Right renal cortex interstitium (tissue), 3 donors: ENCODE data around the gene C13orf42. TPM values are rescaled to one million over a fixed set of nuclear protein-coding genes. Genes with fewer than 3 reads are reported as not detected.
"Not testable (repeated sequence)": the region's sequence is repeated elsewhere in the genome, so short reads cannot be mapped to it uniquely, and the experiment has no call there.

Experiments used
- DNase-seq, 3 donors: peaks; one replicate each; pipeline ENCODE4 v3.0.0-alpha.2; 2013; ENCODE audit warnings: low read depth in 3 of 3, low spot score in 2 of 3
- polyA plus RNA-seq, 3 donors: library from polyadenylated mRNA; unstranded; fragments of 120-200 nt; gene quantifications; one replicate each; pipeline ENCODE4 v1.2.1, GENCODE V29; 2013; ENCODE audit not compliant: insufficient read length in 3 of 3

The C13orf42 gene
- polyA plus RNA-seq, 3 donors: 0.22 to 0.52 (median 0.39) TPM

DNA sequence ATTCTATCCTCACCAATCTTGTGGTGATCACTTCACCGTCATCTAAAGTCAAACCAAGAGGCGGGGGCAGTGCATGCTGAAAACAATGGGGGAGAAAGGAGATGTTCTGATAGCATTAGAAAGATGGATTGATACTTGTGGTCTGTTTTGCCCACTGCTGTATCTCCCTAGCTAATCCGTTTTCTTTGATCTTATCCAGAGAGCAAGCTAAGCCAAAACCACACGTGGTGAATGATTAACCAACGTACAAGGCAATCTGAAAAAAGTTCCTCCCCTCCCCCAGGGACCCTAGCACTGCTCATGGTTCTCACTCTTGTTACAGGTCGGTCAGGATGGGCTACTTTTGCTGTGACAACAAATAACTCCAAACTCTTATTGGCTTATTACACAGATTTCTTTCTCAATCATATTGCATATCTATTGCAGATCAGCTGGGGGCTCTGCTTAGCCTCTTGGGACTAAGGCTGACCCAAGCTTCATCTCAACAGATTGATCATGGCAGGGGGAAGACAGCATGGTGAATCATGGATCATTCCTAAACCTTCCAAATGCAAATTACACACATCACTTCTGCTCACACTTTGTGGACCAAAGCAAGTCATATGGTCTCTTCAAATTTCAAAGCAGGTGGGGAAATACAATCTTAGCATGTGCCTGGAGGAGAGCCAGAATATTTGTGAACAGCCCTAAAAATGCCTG is 11.9 kb upstream of the C13orf42 start:
- peak; percentile 16 to 19 (median 19) for DNase-seq

DNA sequence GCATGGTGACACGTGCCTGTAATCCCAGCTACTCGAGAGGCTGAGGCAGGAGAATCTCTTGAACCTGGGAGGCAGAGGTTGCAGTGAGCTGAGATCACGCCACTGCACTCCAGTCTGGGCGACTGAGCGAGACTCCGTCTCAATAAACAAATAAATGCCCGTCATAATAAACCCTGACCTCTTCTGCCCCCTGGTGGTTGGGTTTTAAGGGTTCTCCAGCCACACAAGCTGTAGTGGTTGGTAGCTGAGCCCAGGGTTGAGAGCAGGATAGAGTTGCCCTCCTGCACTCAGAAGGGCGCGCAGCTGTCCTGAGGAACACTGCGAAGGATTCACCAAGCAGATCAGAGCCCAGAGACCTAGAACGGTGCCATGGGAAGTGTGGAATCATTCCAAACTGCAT is 9.8 kb upstream of the C13orf42 start:
- DNase-seq: not testable (repeated sequence)

GRCh38 chr13:51118809-51119431 is 7.8 kb upstream of the C13orf42 start:
- DNase-seq: no peak

DNA sequence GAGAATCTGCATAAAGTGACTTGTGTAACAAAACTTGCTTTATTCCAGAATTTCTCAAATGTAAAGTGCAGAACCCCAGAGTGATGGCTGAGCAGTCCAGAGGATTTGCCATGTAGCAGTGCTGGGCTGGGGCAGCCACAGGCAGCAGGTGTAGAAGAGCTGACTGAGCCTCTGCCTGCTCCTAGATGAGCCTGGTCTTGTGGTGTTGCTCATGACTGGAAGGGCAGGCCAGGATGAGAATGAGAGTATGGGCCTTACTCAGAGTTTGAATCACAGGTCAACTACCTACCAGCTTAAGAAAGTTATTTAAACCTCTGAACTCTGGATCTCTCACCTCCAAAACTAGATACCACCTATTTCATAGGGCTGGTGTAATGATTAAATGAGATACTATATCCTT is 2.9 kb upstream of the C13orf42 start:
- no peak for DNase-seq

DNA sequence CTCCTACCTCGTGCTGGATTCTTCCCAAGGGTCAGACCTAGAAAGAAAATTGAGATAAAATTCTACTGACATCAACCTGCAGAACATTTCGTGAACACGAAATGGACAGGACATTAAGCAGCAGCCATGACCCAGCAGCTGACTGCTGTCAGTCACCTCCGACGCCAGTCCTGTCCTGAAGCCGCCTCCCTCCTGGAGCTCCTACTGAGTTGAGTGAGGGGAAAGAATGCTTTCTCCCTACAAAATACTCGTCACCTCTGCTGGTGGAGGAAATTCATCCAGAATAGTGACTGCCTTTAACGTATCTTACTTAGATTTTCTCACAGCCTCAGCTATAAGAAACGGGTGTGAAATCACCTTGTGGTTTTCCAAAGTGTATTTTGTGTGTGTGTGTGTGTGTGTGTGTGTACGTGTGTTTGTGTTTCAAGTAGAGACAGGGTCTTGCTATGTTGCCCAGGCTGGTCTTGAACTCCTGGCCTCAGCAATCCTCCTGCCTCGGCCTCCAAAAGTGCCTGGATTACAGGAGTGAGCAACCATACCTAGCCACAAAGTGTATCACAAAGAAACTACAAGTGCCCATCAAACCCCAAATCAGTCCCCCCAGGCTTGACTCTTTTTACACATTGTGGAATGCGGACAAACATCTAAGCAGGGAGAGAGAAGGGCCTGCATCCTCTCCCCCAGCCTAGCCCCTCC is 2.3 kb upstream of the C13orf42 start:
- DNase-seq: no peak

- no peak for DNase-seq
Observed at GRCh38 chr13:51112771-51113170, 1.7 kb upstream of the C13orf42 start.

GRCh38 chr13:51111997-51112396 is 923 bp upstream of the C13orf42 start:
- DNase-seq: no peak

DNA sequence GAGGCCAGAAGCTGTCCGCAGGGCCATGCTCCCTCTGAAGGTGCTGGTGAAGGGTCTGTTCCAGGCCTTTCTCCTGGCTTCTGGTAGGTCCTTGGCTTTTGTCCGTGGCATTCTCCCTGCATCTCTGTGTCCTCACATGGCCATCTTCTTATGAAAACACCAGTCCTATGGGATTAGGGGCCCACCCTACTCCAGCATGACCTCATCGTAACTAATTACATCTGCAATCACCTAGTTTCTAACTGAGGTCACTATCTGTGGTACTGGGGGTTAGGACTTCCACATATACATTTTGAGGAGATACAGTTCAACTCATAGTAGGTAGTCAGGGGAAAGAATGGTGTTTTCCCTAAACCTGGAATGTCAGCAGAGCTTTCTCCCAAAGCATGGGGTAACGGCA is 3.1 kb downstream of the C13orf42 start:
- no peak for DNase-seq

DNA sequence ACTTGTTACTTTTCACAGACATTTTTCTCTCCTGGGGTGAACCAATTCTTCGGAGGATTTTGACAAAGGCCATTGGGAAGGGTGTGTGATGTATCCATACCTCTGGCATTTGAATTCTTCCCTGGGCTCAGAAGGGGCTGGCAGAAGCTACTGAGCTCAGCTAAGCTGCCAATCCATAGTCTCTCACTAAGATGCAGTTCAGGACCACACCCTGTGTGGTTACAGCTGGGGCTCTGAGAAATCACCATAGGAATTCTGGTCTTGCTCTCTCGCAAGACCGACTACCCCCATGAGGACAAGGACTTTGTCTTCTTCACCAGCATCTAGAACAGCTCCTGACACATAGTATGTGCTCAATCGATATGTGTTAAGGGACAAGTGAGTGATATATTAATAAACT is 6.0 kb downstream of the C13orf42 start:
- DNase-seq: no peak

- no peak for DNase-seq
Observed at GRCh38 chr13:51101636-51102235, 9.3 kb downstream of the C13orf42 start.

GRCh38 chr13:51097353-51098043 is 13.6 kb downstream of the C13orf42 start:
- DNase-seq: no peak

DNA sequence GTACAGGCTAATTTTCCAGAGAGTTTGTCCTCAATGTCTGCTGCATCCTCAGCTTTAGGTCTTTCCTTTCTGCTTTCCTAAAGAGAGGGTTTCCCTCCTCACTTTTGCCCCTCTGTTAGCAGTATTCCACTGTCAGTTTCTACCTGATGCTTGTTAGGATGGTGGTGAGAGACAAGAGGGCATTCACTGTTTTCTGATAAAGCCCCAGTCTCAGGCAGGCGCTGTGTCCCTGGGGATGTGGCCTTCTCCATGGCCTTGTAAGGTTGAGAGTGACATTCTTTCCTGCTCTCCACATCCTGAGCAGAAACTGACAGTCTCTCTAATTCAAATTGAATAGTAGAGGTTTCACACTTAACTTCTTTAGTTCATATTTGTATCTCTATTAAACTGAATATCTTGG is 14.9 kb downstream of the C13orf42 start:
- no peak for DNase-seq

- peak in 2 of 3 donors; percentile 17 to 41 for DNase-seq
Observed at GRCh38 chr13:51093574-51093973, 17.5 kb downstream of the C13orf42 start.

- no peak for DNase-seq
Observed at GRCh38 chr13:51091839-51092238, 19.2 kb downstream of the C13orf42 start.

DNA sequence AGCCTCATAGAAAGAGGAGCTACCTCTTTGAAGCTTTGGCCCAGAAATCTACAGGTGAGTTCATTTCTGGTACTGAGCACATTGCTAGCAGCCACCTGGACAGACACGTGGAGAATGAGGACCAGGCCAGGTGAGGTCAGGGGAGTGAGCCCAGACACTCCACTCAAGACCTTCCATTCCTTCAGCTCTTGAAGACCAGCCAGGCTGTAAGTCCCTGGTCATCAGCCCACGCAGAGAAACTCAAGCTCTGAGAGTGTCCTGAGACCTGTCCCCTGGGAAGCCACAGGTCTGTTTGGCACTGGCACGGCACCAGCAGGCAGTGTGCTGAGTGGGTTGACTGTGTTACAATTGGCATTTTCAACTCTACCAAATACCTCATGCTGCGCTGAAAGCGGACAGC is 27.4 kb downstream of the C13orf42 start:
- DNase-seq: no peak

GRCh38 chr13:51080478-51081065 is 30.5 kb downstream of the C13orf42 start:
- DNase-seq: not testable (repeated sequence)

DNA sequence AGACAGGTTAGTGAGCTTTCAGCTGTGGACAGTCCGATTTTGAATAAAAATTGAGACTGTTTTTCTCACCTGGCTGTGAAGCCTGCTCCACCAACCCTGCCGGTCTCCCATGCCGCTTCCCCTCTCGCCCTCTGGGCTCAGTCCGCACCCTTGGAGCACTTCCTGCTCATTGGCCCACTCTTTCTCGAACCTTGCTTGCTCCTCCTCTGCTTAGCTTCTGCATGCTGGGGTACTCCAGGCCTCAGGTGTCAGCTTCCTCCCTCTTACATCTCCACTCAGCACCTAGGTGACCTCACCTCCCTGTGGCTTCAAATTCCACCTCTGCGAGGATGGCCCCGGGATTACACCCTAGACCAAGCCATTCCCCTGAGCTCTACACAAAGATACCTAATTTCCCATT is 39.6 kb downstream of the C13orf42 start:
- no peak for DNase-seq

DNA sequence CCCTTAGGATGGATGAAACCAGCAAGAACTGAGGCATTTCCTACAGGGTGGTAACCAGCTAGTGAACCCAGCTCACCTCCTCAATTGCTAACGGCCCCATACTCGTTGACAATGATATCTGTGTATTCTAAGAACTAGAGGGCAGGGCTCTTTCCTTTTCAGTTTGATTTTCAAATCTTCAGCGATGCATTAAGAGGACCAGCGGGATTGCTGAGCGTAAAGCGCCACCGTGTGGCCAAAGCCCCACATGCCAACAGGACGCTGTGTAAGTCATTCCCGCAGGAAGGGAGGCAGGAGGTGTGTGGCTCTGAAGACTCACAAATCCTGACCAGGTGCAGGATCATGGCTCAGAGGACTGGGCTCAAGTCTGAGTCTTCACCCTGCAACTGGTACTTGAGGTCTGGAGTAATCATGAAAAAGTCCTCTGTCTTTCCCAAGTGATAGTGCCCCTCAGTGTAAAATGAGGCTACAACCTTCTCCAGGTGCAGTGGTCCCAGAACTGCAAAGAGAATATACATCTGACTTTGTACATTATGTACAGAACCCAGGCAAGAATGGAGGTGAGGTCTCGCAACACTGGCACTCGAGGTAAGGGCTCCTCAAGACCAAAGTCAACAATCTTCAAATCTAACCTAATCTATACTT is 40.9 kb downstream of the C13orf42 start:
- peak; percentile 61 to 73 (median 63) for DNase-seq

- DNase-seq: no peak
Observed at GRCh38 chr13:51068501-51068900, 42.6 kb downstream of the C13orf42 start.

DNA sequence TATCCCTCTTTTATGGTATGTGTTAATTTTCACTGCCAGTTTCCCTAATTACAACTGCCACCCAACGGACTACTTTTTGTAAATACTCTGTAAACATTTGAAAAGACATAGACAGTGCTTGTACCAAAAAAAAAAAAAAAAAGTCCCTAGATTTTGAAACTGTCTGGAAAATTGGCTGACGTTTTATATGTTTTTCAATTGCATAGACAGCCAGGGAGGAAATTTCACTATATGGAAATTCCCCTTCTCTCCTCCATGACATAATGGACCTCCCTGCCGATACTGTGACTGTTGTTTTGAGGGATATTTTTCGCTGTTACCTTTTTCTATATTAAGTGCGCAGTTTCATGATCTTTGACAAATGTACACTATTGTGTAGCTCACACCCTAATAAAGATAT is 43.4 kb downstream of the C13orf42 start:
- DNase-seq: no peak
